H9 (cell line): ENCODE measurements around the gene LHCGR. TPM values are rescaled to one million over a fixed set of nuclear protein-coding genes. Genes with fewer than 3 reads are reported as not detected.
A peak's percentile ranks its signal among the peaks of the same experiment; 100 is the strongest.

Experiments used
- DNase-seq: peaks from one replicate; pipeline ENCODE4 v3.0.0-alpha.2; 2017
- H2AFZ ChIP-seq: one replicate; pipeline ENCODE4 v1.6.1; 2013; ENCODE audit warnings: mild to moderate bottlenecking, low read length, control low read depth, moderate library complexity
- H2AK5ac ChIP-seq: 2 replicates; pipeline ENCODE4 v1.6.1; 2013; ENCODE audit warnings: low read length, control low read depth, mixed read lengths; ENCODE audit not compliant: insufficient read length
- H2BK120ac ChIP-seq: one replicate; pipeline ENCODE4 v1.6.1; 2013; ENCODE audit warnings: low read depth, mild to moderate bottlenecking, low read length, control low read depth, inconsistent platforms; ENCODE audit not compliant: poor library complexity, severe bottlenecking
- H2BK12ac ChIP-seq: 2 replicates; pipeline ENCODE4 v1.6.1; 2013; ENCODE audit warnings: low read length, control low read depth, mixed read lengths, low read depth; ENCODE audit not compliant: insufficient read length
- H2BK15ac ChIP-seq: 2 replicates; pipeline ENCODE4 v1.6.1; 2013; ENCODE audit warnings: low read depth, low read length, control low read depth
- H2BK20ac ChIP-seq: one replicate; pipeline ENCODE4 v1.6.1; 2013; ENCODE audit warnings: low read depth, mild to moderate bottlenecking, low read length, control low read depth, inconsistent platforms; ENCODE audit not compliant: poor library complexity, severe bottlenecking
- H2BK5ac ChIP-seq: 2 replicates; pipeline ENCODE4 v1.6.1; 2013; ENCODE audit warnings: low read length, control low read depth, mixed read lengths; ENCODE audit not compliant: insufficient read length
- H3K14ac ChIP-seq: 2 replicates; pipeline ENCODE4 v1.6.1; 2013; ENCODE audit warnings: low read length, control low read depth; ENCODE audit not compliant: insufficient read depth
- H3K18ac ChIP-seq: 2 replicates; pipeline ENCODE4 v1.6.1; 2013; ENCODE audit warnings: low read depth, mild to moderate bottlenecking, mixed read lengths, low read length, control low read depth; ENCODE audit not compliant: insufficient read length
- H3K23ac ChIP-seq: 2 replicates; pipeline ENCODE4 v1.6.1; 2013; ENCODE audit warnings: low read length, control low read depth, mixed read lengths, low read depth; ENCODE audit not compliant: insufficient read length
- H3K23me2 ChIP-seq: 2 replicates; pipeline ENCODE4 v1.6.1; 2013; ENCODE audit warnings: low read depth, mild to moderate bottlenecking, mixed read lengths, low read length, control low read depth; ENCODE audit not compliant: insufficient read length, poor library complexity, severe bottlenecking
- H3K27ac ChIP-seq: 2 replicates; pipeline ENCODE4 v1.5.1; 2013; ENCODE audit warnings: low read length, control low read depth, mixed read lengths, low read depth; ENCODE audit not compliant: insufficient read length
- H3K27me3 ChIP-seq: 2 replicates; pipeline ENCODE4 v1.6.1; 2013; ENCODE audit warnings: low read length, control low read depth, inconsistent platforms; ENCODE audit not compliant: insufficient read depth
- H3K4ac ChIP-seq: 2 replicates; pipeline ENCODE4 v1.6.1; 2013; ENCODE audit warnings: low read depth, mild to moderate bottlenecking, control low read depth, inconsistent platforms, low read length, moderate library complexity
- H3K4me1 ChIP-seq: 2 replicates; pipeline ENCODE4 v1.6.1; 2013; ENCODE audit warnings: low read length, control low read depth, inconsistent platforms; ENCODE audit not compliant: insufficient read depth
- H3K4me2 ChIP-seq: 2 replicates; pipeline ENCODE4 v1.6.1; 2013; ENCODE audit warnings: low read length, control low read depth, mixed read lengths; ENCODE audit not compliant: insufficient read length, insufficient read depth
- H3K56ac ChIP-seq: 2 replicates; pipeline ENCODE4 v1.6.1; 2013; ENCODE audit warnings: low read depth, mild to moderate bottlenecking, mixed read lengths, low read length, control low read depth; ENCODE audit not compliant: insufficient read length
- H3K79me1 ChIP-seq: 2 replicates; pipeline ENCODE4 v1.6.1; 2013; ENCODE audit warnings: low read depth, mild to moderate bottlenecking, moderate library complexity, low read length, control low read depth, inconsistent platforms; ENCODE audit not compliant: insufficient read depth, poor library complexity, severe bottlenecking
- H3K79me2 ChIP-seq: 2 replicates; pipeline ENCODE4 v1.6.1; 2013; ENCODE audit warnings: low read length, control low read depth, inconsistent platforms; ENCODE audit not compliant: insufficient read depth
- H3K9ac ChIP-seq: 2 replicates; pipeline ENCODE4 v1.6.1; 2013; ENCODE audit warnings: low read length, control low read depth, mixed read lengths; ENCODE audit not compliant: insufficient read length; ENCODE audit errors: extremely low read depth
- H3K9me3 ChIP-seq: one replicate; pipeline ENCODE4 v1.6.1; 2013; ENCODE audit warnings: low read depth, low read length, inconsistent platforms; ENCODE audit not compliant: control insufficient read depth
- H3T11ph ChIP-seq: one replicate; pipeline ENCODE4 v1.6.1; 2013; ENCODE audit warnings: mild to moderate bottlenecking, low read length, control low read depth, inconsistent platforms
- H4K20me1 ChIP-seq: one replicate; pipeline ENCODE4 v1.6.1; 2013; ENCODE audit not compliant: control insufficient read depth, insufficient read length, insufficient read depth
- H4K5ac ChIP-seq: 2 replicates; pipeline ENCODE4 v1.6.1; 2013; ENCODE audit warnings: low read depth, mild to moderate bottlenecking, mixed read lengths, low read length, control low read depth; ENCODE audit not compliant: insufficient read length
- H4K8ac ChIP-seq: replicated peaks from 2 replicates; pipeline ENCODE4 v1.6.1; 2013; ENCODE audit warnings: low read length, control low read depth, mixed read lengths, low read depth; ENCODE audit not compliant: insufficient read length
- H4K91ac ChIP-seq: 2 replicates; pipeline ENCODE4 v1.6.1; 2013; ENCODE audit warnings: low read depth, mild to moderate bottlenecking, moderate library complexity, mixed read lengths, low read length, control low read depth; ENCODE audit not compliant: insufficient read length
- H3K27ac Mint-ChIP-seq, 3 experiments: 2 replicates in 2 of 3; 3 replicates in 1 of 3; pipeline ENCODE4 v1.8.0; 2020 to 2021; ENCODE audit warnings: mixed read lengths in 3 of 3, mild to moderate bottlenecking in 1 of 3, moderate library complexity in 1 of 3
- H3K27me3 Mint-ChIP-seq: 2 replicates; pipeline ENCODE4 v1.8.0; 2021; ENCODE audit warnings: low read depth, mild to moderate bottlenecking, moderate library complexity, mixed read lengths
- H3K36me3 Mint-ChIP-seq, 3 experiments: 2 replicates in 2 of 3; 3 replicates in 1 of 3; pipeline ENCODE4 v1.8.0; 2020 to 2021; ENCODE audit warnings: low read depth in 3 of 3, mixed read lengths in 3 of 3; ENCODE audit not compliant: insufficient read depth in 1 of 3
- H3K4me1 Mint-ChIP-seq, 2 experiments: 2 replicates each; pipeline ENCODE4 v1.8.0; 2020; ENCODE audit warnings: mixed read lengths in 2 of 2
- H3K4me3 Mint-ChIP-seq, 2 experiments: 2 replicates in 1 of 2; 3 replicates in 1 of 2; pipeline ENCODE4 v1.8.0; 2020 to 2021; ENCODE audit warnings: mild to moderate bottlenecking in 2 of 2, mixed read lengths in 2 of 2, moderate library complexity in 1 of 2
- H3K9me3 Mint-ChIP-seq, 2 experiments: 2 replicates in 1 of 2; 3 replicates in 1 of 2; pipeline ENCODE4 v1.8.0; 2020; ENCODE audit warnings: mild to moderate bottlenecking in 2 of 2, mixed read lengths in 2 of 2, moderate library complexity in 1 of 2
- CTCF ChIP-seq: fragments of 200-600 bp; sonication (generic); conservative IDR thresholded peaks from 3 replicates; pipeline ENCODE4 v1.8.0; 2021; ENCODE audit warnings: antibody characterized with exemption, mild to moderate bottlenecking
- WGBS: extraction: QIAGEN DNeasy Blood & Tissue Kit; methylation state at CpG from one replicate; pipeline ENCODE4 v1.1.7; 2013; ENCODE audit warnings: missing lambda C conversion rate, low lambda C conversion rate, mixed read lengths; ENCODE audit not compliant: insufficient read length; ENCODE audit errors: extremely low coverage; 5-methylcytosine and 5-hydroxymethylcytosine counted together
- total RNA-seq: library from RNA; stranded (reverse); gene quantifications from 2 replicates; pipeline ENCODE4 v1.2.1, GENCODE V29; 2021

The LHCGR gene
- total RNA-seq, 1 experiment from 2014 or later = 0.44 TPM

- Histone ChIP-seq H3K14ac (no peak overlapping the region), H3K9ac (no peak overlapping the region), H3K79me1 (no peaks in the 10 kb centered on the region), H3K27ac (no peak overlapping the region), H3K56ac (no peak overlapping the region), H2BK12ac (no peak overlapping the region), H2BK120ac (no peak overlapping the region), H2AFZ (no peak overlapping the region), H4K20me1 (no peaks in the 10 kb centered on the region), H3K23ac (no peak overlapping the region), H3K4me2 (no peak overlapping the region), H3K79me2 (no peaks in the 10 kb centered on the region), H3K23me2 (no peaks in the 10 kb centered on the region), H2BK20ac (no peak overlapping the region), H2AK5ac (no peak overlapping the region), H3K4ac (no peak overlapping the region), H4K5ac (no peak overlapping the region), H3K18ac (no peak overlapping the region), H4K91ac (no peak overlapping the region), H3K27me3 (no peaks in the 10 kb centered on the region), H3K9me3 (no peaks in the 10 kb centered on the region), H2BK5ac (no peak overlapping the region), H2BK15ac (no peak overlapping the region), H3T11ph (no peak overlapping the region), H4K8ac (no peak overlapping the region), H3K4me1 (no peaks in the 10 kb centered on the region)
- Mint-ChIP-seq H3K36me3 (no peaks in the 10 kb centered on the region), H3K27me3 (no peaks in the 10 kb centered on the region; the same call in 1 of the 2 replicates), H3K4me3 (no peak overlapping the region), H3K27ac (peak overlapping the region in 1 of 3 experiments; percentile 92; a peak in 2 of 7 replicates), H3K4me1 (no peaks in the 10 kb centered on the region; a peak in 1 of 4 replicates), H3K9me3 (no peaks in the 10 kb centered on the region; a peak in 1 of 5 replicates)
- TF ChIP-seq CTCF = no peak
- DNase-seq = no peak
- no CpG with 5 or more reads among the region's 6 CpGs for WGBS
Observed at GRCh38 chr2:48799601-48800000, 44.1 kb upstream of the LHCGR start.
